GM12892 (cell line): ENCODE results near the gene OTOG.

Experiments used
- POLR2A ChIP-seq: IDR thresholded peaks from 2 replicates; pipeline ENCODE4 v1.6.1; 2011; ENCODE audit warnings: low read depth, low read length, control low read depth
- POLR2AphosphoS5 ChIP-seq: IDR thresholded peaks from 2 replicates; pipeline ENCODE4 v1.6.1; 2011; ENCODE audit warnings: low read depth, low read length, control low read depth

GRCh38 chr11:17640493-17641164, 93.6 kb downstream of the OTOG start:
- no peak for TF ChIP-seq POLR2A
- TF ChIP-seq POLR2AphosphoS5: no peak
